Hematopoietic multipotent progenitor cell treated with erythropoietin and hydrocortisone succinate and interleukin-3 and kit ligand, for 17 days (in vitro differentiated cells): ENCODE measurements around the gene KCNIP3.
"Not testable (repeated sequence)": the region's sequence is repeated elsewhere in the genome, so short reads cannot be mapped to it uniquely, and the experiment has no call there.

Experiments
- DNase-seq: peaks from one replicate; pipeline ENCODE4 v3.0.0-alpha.2; 2015; ENCODE audit warnings: low spot score

Gene KCNIP3

DNA sequence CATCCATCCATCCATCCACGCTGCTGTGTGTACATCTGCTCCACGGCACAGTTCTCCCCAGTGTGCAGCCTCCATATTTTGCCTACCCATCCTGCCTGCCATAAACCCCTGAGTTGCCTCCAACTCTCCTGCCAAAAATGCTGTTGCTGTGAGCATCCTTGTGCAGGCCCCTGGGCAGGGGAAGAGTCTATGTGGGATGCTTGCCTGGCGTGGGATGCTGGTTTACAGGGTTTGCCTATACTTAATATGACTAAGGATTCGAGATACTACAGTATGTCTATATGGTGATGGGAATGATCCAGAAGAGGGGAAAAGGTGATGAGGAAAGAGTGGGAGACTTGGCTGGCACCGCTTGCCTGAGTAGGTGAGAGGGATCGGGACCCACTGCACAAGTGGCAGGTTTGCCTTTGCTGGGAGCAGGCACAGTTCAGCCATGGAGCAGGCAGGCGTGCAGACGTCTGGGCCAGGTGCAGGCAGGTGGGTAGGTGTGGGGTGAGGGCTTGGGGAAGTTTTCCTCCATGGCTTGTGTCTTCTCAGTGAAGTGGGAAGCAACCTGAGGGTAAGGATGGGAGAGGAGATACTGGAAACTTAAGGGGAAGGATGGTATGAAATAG, 75.2 kb downstream of the KCNIP3 start:
- DNase-seq = no peak

GRCh38 chr2:95372845-95373244, 75.7 kb downstream of the KCNIP3 start:
- DNase-seq = no peak

GRCh38 chr2:95374029-95374428, 76.9 kb downstream of the KCNIP3 start:
- DNase-seq = no peak

DNA sequence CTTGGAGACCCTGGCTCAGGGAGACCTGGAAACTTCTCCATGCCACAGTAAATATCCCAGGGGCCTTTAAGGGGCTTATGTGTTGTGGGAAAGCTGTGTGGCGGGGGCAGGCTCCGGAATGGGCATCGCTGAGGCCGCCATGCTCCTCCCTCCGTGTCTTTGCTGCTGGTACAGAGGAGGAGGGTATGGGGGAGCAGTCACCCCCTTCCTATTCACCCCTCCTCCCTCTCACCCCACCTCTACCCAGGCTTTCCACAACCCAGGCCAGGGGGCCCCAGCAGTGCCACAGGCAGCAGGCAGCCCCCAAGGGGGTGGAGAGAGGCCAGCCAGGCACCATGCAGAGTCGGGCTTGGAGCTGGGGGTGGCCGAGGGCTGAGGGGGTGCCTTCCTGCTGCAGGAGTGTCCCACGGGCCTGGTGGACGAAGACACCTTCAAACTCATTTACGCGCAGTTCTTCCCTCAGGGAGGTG, 77.3 kb downstream of the KCNIP3 start:
- DNase-seq = no peak

GRCh38 chr2:95374921-95375471, 77.8 kb downstream of the KCNIP3 start:
- no peak for DNase-seq

DNA sequence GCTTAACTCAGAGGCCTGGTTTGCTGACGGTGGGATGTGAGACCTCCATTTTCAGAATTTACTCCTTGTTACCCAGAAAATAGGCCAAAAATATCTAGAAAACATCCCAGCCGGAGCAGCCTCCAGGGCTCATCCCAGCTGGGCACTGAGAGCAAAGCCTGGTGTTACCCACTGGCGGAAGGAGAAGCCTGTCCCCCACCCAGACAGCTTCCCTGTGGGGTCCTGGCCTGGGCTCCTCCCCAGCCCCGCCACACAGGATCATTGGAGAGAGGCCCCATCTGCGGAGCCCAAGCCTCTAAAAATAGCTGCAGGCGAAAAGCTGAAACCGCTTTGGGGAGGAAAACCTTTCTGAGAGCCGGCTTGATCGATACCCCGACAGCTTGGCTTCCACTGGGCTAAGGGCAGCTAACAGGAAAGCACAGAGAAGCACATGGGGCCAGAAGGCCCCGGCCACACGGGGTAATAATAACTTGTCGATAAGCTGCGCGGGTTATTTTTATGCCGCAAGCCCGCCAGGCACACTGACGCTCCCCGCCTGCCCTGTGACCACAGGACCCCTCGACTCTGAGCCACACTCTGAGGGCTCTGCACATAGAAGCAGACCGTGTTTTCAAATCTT, 78.5 kb downstream of the KCNIP3 start:
- no peak for DNase-seq

GRCh38 chr2:95376311-95377215, 79.4 kb downstream of the KCNIP3 start:
- DNase-seq = no peak

DNA sequence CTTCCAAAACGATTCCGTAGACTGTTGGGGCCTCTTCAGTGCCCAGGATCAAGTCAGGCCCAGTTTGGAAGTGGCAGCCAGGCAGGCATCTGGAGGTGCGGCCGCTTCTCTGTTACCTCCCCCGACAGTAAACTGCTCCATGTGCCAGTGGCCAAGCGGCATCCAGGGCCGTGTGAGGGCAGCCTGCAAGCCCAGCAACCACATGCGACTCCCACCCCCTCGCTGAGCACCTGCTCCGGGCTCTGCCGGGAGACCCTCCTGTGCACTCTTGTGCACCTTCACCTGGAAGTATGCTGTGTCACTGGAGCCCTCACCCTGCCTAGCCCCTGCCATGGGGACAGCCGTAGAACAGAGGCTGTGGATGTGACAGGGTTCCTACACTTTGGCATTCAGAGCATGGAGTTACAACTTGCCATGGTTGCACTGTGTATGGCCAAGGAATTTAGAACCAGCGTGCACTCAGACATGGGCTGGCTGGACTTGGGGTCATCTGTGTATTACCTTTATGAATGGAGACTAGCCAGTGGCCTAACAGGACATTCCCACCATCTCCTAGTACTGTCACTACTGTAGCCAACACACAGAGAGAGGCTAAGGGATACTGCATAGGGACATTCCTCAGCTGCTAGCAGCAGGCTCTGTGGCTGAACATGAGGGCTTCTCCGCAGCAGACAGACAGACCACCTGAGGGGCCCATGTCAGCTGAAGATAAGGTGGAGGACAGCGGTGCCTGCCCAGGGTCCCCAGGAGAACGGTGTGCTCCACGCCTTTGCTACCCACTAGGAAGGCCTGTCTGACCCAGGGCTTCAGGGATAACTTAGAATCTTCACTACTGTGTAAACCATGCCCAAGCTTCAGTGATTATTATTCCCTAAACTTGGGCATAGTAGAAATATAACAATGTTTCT, 80.3 kb downstream of the KCNIP3 start:
- no peak for DNase-seq

GRCh38 chr2:95378281-95378680, 81.1 kb downstream of the KCNIP3 start:
- not testable (repeated sequence) for DNase-seq

- DNase-seq = no peak
Measured at GRCh38 chr2:95379371-95379831, 82.3 kb downstream of the KCNIP3 start.

GRCh38 chr2:95380280-95380679, 83.1 kb downstream of the KCNIP3 start:
- DNase-seq = no peak

DNA sequence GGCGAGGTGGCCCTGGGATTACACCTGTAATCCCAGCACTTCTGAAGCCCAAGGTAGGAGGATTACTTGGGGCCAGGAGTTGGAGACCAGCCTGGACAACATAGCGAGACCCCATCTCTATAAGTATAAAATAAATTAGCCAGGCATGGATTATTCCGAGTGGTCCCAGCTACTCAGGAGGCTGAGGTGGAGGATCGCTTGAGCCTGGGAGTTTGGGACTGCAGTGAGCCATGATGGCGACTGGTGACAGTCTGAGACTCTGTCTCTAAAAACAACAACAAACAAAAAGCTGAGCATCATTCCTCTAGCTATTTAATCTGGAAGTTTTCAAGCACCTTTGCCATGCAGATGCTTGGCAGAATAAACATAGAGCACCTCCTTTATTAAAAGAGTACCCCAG, 83.6 kb downstream of the KCNIP3 start:
- DNase-seq = no peak

DNA sequence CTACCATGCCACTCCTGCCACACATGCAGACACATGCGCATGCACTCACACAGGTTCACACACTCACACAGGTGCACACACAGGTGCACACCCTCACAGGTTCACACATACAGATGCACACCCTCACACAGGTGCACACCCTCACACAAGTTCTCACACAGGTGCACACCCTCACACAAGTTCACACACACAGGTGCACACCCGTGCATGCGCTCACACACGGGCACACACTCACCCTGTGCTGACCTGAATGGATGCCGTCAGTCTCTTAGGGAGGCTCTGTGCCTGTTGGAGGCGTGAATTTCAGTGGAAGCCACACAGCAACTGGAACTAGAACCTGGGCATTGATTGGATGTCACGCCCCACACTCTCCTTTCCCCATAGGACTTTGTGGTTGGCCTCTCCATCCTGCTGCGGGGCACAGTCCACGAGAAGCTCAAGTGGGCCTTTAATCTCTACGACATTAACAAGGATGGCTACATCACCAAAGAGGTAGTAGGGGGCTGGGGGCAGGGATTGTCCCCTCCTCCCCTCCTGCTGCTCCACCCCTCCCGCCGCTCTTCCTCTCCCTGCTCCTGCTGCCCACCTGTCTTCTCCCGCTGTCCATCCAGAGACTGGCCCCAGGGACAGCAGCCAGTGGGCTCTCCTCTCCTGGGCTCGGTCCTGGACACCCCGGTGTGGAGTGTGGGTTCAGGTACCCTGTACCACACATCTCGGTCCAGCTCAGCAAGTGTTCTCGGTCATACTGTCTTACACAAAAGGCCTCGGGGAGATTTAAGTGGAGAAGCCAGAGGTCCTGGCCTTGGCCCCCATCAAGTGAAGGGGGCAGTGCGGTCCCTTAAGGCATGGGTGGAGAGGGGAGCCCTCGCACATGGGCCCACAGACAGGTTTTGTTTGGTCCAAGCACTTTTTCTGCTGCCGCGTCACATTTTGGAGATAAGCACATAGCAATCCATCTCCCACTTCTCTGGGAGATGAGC, 84.4 kb downstream of the KCNIP3 start:
- no peak for DNase-seq

DNA sequence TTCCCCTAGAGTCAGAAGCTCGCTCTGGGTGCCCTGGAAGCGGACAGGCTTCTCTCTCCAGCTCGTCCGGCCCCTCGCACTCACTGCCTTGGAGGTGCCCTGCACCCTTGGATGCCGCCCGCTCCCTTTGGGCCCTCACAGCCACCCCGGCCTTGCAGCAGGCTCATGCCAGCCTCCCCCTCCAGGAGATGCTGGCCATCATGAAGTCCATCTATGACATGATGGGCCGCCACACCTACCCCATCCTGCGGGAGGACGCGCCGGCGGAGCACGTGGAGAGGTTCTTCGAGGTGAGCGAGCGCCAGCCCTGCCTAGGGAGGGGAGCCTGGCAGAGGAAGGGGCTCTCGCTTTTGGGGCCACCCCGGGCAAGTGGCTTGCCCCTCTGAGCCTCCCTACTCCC, 85.0 kb downstream of the KCNIP3 start:
- no peak for DNase-seq

GRCh38 chr2:95382686-95383634, 85.8 kb downstream of the KCNIP3 start:
- DNase-seq = no peak

GRCh38 chr2:95383635-95384027, 86.5 kb downstream of the KCNIP3 start:
- DNase-seq = no peak

- DNase-seq = no peak
Measured at GRCh38 chr2:95384854-95385569, 87.9 kb downstream of the KCNIP3 start.

- no peak for DNase-seq
Measured at GRCh38 chr2:95385570-95385984, 88.4 kb downstream of the KCNIP3 start.
